ENCODE results near the gene OTOF. TPM values are rescaled to one million over a fixed set of nuclear protein-coding genes. Genes with fewer than 3 reads are reported as not detected.

Gene OTOF
- total RNA-seq, 1 experiment from 2014 or later, result 0.10 TPM

DNA sequence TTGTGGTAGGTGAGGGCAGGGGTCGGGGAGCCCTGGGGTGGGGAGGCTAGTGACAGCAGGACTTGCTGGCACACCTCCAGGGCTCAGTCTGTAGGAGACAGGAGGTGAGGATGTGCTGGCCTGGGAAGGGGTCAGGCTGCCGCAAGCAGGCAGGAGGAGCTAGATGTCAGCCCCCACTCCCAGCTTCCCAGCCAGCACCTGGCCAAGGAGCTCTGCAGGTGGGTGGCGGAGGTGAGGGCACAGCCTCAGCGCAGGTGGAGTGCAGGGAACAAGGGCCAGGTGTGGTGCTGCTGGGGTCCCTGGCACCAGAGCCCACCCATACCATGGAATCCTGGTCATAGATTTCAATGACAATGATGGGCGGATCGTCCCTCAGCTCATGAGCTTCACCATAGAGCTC lies 2.9 kb downstream of the OTOF start:
- no peaks in the 10 kb centered on the region for H3K9me3 ChIP-seq (ENCODE audit: control insufficient read depth in 1 of 2, insufficient read depth in 1 of 2, low read depth in 1 of 2, low read length in 2 of 2)
- H3K36me3 ChIP-seq (ENCODE audit: control insufficient read depth in 1 of 2, insufficient read depth in 2 of 2, low read length in 2 of 2), result no peaks in the 10 kb centered on the region
- ChIA-PET POLR2A (no interaction called here), CTCF (no interaction called here), RAD21 (ENCODE audit: low non-redundant PET in 1 of 2, low total read pairs in 2 of 2, uncharacterized antibody in 2 of 2, unreplicated experiment in 2 of 2) (no interaction called here)
- ATAC-seq (no peak), DNase-seq (ENCODE audit: low read depth, low spot score) (no peak)
- H3K9me2 ChIP-seq (ENCODE audit: insufficient read depth), result no peaks in the 10 kb centered on the region
- H3K27ac ChIP-seq (ENCODE audit: low read depth, low read length), result no peak overlapping the region
- no peaks in the 10 kb centered on the region for H3K79me2 ChIP-seq (ENCODE audit: insufficient read depth, low read length)
- no peaks in the 10 kb centered on the region for H4K20me1 ChIP-seq (ENCODE audit: insufficient read depth)
- intact Hi-C loops (cut with micrococcal nuclease), result no loop called here
- no peaks in the 10 kb centered on the region for H3K4me1 ChIP-seq (ENCODE audit: control insufficient read depth in 1 of 2, insufficient read depth in 2 of 2, low read length in 2 of 2)
- TF ChIP-seq CEBPB (IDR thresholded peaks at IDR 0.05; ENCODE audit: low read depth) (no peak), POLR2AphosphoS5 (IDR thresholded peaks at IDR 0.05; ENCODE audit: low read depth, low read length) (no peak), ZFX (IDR thresholded peaks at IDR 0.05) (no peak), ZNF274 (IDR thresholded peaks at IDR 0.05; ENCODE audit: low read depth, low read length) (no peak), REST (IDR thresholded peaks at IDR 0.05; ENCODE audit: low read depth) (no peak), EGR1 (IDR thresholded peaks at IDR 0.05; ENCODE audit: low read depth) (no peak), POLR2A (IDR thresholded peaks at IDR 0.05; ENCODE audit: borderline replicate concordance, extremely low read depth, insufficient read depth, insufficient read length) (no peak), CBX3 (IDR thresholded peaks at IDR 0.05; ENCODE audit: low read depth) (no peak)
- TF ChIP-seq, protein P1, sequence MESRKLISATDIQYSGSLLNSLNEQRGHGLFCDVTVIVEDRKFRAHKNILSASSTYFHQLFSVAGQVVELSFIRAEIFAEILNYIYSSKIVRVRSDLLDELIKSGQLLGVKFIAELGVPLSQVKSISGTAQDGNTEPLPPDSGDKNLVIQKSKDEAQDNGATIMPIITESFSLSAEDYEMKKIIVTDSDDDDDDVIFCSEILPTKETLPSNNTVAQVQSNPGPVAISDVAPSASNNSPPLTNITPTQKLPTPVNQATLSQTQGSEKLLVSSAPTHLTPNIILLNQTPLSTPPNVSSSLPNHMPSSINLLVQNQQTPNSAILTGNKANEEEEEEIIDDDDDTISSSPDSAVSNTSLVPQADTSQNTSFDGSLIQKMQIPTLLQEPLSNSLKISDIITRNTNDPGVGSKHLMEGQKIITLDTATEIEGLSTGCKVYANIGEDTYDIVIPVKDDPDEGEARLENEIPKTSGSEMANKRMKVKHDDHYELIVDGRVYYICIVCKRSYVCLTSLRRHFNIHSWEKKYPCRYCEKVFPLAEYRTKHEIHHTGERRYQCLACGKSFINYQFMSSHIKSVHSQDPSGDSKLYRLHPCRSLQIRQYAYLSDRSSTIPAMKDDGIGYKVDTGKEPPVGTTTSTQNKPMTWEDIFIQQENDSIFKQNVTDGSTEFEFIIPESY (IDR thresholded peaks at IDR 0.05; ENCODE audit: extremely low read depth, insufficient replicate concordance, low read length), result no peak
- H3K4me3 ChIP-seq (replicated peaks in 1 of 2; ENCODE audit: low read depth in 1 of 2, low read length in 2 of 2), result no peak overlapping the region
- no peaks in the 10 kb centered on the region for H3K27me3 ChIP-seq (ENCODE audit: insufficient read depth, low read length)
- H3K9ac ChIP-seq (ENCODE audit: low read length), result no peak overlapping the region
- no peak overlapping the region for H3K4me2 ChIP-seq (ENCODE audit: low read length)
- H2AFZ ChIP-seq (ENCODE audit: low read depth, low read length, poor library complexity, severe bottlenecking), result no peak overlapping the region
- BruUV-seq (replicated peaks), result no TSS peak

Data from HCT116 (cell line).